AG08395 (cell line): ENCODE results near the gene SCN9A.
"Not testable (repeated sequence)": the region's sequence is repeated elsewhere in the genome, so short reads cannot be mapped to it uniquely, and the experiment has no call there.

ENCODE experiments used
- DNase-seq: peaks from one replicate; pipeline ENCODE4 v3.0.0; 2012; ENCODE audit warnings: mixed read lengths, low spot score

Gene SCN9A

DNA sequence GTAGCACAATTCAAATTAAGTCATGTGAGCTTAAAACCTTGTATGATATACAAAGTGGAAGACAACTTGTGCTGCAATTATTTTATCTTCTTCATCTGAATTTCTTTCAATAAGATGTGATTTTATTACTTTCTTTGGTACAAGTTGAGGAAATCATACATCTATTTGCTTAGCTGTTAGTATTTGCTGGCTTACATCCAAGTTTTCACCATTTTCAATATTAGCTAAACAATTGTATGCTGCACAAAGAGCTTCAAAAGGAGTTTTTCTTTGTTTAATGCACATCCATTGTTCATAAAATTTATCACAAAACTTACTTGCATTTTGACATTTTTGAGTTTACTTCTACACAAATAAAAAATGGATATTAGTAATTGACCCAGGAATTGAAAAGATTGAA is 40.9 kb downstream of the SCN9A start:
- no peak for DNase-seq

DNA sequence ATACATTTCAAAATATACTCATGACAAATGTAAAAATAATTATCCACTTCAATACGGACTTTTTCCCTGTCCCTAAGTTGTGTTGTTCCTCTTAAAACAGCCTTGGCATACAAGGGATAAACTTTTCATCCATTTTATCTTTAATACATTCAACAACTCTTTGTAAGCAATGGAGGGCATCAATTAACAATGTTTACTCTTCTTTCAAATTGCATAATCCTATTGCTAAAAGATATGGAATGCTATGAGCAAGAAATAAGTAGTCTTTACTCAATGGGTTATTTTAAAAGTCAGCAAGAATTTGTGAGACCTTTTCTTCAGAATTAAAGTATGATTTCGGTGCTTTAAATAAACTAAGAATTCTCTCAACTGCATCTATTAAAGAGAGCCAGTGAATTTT is 41.9 kb downstream of the SCN9A start:
- DNase-seq = peak; percentile 4

DNA sequence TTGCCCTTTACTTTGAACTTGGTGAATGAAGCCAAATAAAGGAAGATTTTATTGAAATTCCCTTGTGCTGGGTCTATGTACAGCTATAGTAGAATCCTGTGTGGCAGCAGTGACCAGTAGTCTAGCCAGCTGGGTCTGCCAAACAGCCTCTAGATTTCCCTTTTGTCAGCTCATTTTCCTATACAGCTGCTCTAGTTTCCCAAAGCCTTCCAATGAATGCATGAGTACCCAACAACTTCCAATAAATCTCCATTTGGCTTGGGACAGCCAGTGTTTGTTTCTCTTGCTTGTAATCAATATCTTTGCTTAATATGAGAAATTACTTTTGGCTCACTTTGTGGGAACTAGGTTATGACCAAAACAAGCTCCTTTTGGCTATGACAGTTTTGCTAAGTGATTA is 43.6 kb downstream of the SCN9A start:
- no peak for DNase-seq

DNA sequence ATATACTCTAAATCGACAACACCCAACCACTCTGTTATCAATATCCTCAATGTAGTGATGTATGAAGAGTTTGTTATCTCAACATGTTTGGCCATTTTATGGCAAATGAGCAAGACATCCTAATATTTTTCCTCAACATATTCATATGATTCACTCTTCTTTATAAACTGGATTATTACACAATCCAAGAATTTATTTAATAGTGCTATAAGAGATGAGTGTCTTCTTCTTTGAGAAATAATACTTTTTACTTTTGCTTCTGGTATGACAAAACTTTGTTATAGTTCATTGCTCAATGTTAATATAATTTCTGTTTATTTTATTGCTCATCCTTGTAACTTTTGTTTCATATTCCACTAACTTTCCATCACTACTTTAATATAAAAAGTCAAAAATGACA is 44.3 kb downstream of the SCN9A start:
- DNase-seq = no peak

DNA sequence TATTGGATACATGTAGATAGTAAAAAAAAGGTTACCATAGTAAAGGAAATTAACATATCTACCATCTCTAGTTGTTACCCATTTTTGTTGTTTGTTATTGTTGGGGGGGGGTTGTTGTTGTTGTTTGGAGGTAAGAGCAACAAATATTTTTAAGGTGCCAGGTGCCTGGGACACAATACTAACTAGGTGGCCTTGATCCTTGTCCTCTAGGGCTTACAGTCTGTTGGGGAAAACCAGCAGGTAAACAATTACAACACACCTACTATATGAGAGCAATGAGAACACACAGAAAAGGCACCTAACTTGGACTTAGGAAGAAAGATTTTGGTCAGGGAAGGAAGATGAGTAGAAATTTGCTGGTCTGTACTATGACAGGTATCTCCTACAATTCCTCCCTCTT is 46.3 kb downstream of the SCN9A start:
- DNase-seq = no peak

DNA sequence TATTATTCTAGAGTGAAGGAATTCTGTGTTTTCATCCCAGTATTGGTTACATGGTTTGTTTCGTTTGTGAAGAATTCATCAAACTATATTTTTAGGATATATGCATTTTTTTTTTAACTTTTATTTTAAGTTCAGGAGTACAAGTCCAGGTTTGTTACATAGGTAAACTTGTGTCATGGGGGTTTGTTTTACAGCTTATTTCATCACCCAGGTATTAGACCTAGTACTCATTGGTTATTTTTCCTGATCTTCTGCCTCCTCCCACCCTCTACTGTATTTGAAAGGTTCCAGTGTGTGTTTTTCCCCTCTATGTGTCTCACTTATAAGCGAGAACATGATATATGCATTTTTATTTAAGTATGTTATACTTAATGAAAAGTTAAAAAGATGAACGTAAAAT is 47.6 kb downstream of the SCN9A start:
- no peak for DNase-seq

DNA sequence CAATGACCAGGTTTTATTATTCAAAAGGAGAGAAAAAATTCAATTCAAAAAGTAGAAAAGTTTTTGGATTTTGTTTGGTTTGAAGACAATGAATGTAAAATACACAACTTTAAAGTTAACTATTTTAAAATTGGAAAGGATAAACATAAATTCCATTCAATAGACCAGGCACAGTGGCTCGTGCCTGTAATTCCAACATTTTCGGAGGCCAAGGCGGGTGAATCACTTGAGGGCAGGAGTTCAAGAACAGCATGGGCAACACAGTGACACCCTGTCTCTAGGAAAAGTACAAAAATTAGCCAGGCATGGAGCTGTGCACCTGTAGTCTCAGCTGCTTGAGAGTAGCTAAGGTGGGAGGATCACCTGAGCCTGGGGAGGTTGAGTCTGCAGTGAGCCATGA is 54.7 kb downstream of the SCN9A start:
- no peak for DNase-seq

DNA sequence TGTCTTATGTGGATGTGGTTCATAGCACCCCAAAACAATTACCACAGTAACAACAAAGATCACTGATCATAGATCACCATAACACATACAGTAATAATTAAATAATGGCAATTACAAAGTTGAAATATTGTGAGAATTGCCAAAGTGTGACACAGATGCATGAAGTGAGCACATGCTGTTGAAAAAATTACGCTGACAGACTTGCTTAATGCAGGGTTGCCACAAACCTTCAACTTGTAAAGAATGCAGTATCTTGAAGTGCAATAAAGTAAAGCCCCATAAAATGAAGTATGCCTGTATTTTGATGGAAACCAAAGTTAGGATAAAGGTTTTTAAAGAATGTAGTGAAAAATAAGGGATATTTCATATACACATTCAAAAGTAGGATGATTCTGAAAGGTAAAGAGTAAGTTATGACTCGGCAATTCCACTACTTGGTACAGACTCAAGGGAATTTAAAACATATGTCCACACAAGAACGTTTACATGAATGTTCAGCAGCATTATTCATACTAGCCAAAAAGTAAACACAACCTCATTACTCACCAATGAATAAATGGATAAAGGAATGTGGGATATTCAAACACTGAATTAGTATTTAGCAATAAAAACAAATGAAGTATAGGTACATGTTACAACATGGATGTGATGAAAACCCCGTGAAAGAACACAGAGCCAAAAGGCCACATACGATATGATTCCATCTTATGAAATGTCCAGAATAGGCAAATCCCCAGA is 61.6 kb downstream of the SCN9A start:
- peak; percentile 19 for DNase-seq

DNA sequence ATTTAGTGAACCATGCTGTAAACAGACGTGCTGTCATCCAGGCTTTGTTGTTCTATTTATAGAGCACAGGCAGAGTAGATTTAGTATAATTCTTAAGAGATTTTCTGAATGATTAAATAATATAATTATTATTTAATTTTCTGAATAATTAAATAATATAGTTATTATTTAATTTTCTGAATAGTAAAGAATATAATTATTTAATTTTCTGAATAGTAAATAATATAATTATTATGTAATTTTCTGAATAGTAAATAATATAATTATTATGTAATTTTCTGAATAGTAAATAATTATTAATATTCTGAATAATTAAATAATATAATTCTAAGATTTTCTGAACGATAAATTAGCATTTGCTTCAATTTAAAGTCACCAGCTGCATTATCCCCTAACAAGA is 62.9 kb downstream of the SCN9A start:
- DNase-seq = not testable (repeated sequence)

DNA sequence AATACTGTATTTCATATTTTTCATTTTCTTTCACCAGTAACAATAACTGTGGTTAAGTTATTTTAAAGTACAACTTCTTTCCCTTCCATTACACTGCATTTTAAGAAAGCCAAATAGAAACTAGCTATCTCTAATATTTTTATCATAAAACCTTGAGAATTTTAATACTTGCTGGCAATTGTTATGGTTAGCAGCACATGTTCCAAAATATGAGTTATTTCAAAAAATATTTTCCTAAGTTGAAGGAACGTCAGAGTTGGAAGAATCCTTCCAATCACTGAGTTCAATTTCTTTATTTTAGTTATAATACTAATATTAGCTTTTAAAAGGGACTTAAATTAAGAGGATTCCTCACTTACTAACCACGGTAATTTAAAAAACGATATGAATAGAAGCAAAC is 68.4 kb downstream of the SCN9A start:
- no peak for DNase-seq

DNA sequence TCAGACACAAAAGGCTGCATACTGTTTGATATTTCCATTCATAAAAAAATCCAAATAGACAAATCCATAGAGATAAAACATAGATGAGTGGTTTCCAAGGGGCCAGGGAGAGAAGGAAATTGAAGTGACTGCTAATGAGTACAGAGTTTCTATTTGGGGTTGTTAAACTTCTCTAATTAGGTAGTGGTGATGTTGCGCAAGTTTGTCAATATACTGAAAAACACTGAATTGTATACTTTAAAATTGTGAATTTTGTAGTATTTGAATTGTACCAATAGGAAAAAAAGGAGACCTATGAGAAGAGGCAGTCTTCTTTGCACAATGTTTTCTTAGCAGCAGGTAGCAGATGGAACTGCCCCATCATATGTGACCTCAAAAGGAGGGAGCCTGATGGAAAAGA is 71.1 kb downstream of the SCN9A start:
- no peak for DNase-seq

DNA sequence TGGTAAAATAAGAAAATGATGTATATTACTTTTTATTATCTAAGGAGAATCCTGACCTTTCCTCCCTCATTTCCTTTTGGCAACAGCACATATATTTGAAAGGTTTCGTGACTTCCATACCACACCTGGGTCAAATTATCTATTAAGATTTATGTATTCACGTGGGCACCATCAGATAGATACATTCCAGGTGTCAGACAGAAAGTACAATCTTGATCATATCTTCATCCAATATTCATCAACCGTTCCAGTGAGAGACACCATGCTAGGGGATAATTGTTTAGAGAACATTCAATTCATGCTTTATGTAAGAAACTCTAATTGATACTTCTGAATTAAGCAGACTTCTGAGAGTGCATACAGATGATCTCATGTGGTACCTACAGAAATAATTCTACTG is 73.7 kb downstream of the SCN9A start:
- no peak for DNase-seq

DNA sequence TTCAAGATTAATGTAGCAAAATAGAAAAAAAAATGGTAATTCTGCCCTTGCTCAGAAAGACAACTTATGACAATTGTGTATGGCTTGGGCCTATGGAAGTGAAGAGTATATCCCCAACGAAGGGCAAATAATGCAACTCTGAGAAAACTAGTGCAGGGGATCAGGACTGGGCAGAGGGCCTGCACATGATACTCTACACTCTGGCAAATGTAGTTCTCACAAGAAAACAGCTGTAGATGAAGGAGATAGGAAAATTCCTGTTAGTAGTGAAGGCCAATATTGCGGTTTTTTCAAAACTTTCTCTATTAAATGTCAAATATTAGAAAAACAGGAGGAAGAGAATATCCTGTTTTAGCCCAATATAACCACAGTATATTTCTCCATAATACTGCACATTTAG is 77.8 kb downstream of the SCN9A start:
- no peak for DNase-seq

DNA sequence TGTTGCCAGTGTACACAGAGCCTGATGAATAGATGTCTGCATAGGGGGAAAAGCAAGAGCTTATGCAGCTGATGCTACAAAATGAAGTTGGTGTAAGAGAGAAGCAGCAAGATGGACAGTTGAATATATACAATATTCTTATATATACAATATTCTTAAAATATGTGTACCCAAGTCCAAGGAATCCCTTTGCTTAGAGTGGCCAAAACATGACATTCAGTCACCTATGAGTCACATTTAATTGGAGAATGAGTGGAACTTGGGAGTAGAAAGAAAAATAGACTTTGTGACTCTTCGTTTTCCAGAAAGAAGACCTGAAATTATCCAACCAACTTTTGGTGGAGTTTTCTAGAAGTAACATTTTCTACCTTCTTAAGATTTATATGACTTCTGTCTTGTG is 81.8 kb downstream of the SCN9A start:
- DNase-seq = peak; percentile 2

DNA sequence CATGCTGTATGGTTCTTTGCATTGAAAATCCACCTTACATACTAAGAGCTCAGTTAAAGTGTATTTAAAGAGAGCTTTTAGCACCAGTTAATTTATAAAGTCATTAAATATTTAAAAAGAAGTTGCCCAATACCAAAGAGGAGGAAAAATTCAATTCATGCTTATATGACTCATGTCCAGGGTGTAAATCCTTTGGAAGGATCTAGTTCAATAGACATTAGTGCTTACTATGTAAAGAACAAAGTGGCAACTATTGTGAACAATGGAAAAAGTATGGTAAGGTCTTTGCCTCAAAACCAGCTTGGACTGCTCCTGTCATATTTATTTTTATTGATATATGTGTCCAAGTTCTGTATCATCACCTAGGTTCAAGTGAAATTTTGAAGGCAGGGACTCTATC is 90.5 kb downstream of the SCN9A start:
- DNase-seq = no peak

DNA sequence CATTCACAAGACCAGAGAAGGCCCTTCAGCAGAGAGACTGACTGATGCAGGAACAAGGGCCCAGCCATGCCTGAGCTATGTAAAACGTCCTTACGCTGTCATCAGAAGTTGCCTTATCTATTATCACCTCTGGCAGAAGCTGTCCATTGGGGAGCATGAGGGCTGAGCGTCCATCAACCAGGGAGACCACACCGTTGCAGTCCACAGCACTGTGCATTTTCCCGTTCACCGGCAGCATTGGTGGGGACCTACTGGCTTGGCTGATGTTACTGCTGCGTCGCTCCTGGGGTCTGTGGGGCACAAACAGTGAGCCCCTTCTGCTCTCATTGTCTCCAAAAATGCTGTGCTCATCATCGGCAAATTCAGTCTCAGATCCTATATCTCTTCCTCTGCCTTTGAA is 91.4 kb downstream of the SCN9A start:
- no peak for DNase-seq

DNA sequence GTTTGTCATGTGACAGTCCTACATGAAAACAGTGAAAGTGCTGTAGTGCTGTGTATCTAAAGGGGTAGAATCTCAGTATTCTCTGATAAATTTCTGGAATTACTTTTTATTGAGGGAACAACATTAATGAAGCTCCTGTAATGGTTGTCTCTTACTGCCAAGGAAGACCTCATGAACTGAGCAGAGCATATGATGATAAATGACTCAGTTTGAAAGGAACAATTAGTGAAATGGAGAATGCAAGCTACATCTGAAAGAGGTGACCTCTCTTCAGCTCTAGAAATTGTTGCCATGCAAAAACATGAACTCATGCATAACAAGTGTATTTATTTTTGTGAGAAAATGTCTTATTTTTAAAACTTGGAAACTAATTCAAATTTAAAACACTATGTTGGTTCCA is 93.6 kb downstream of the SCN9A start:
- no peak for DNase-seq

DNA sequence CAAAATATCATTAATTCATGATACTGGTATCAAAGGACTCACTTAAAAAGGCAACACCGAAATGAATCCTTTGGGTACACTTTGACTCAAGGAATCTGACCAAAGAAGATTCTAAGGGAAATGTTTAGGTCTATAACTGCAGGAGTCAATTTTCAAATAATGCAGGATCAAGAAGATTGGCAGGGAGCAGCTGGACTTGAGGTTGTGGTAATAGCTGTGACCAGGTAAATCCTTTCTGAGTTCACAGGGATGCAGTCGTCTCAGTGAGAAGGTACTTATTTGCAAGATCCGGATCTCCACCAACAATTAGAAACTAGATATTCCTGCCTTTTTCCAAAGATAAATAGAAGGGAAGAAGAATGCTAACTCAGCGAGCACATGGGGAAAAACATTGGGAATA is 96.9 kb downstream of the SCN9A start:
- DNase-seq = no peak

DNA sequence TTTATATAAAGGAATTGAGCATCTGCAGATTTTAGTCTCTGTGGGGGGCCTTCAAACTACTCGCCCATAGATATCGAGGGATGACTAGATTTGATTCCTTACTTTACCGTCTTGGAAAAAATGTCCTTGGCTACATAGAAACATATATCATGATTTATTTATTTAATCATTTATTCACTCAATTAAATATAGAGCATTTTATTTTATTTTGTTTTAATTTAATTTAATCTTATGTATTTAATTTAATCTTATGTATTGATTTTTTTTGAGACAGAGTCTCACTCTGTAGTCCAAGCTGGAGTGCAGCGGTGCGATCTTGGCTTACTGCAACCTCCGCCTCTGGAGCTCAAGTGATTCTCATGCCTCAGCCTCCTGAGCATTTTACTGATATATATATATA is 105.4 kb downstream of the SCN9A start:
- no peak for DNase-seq

DNA sequence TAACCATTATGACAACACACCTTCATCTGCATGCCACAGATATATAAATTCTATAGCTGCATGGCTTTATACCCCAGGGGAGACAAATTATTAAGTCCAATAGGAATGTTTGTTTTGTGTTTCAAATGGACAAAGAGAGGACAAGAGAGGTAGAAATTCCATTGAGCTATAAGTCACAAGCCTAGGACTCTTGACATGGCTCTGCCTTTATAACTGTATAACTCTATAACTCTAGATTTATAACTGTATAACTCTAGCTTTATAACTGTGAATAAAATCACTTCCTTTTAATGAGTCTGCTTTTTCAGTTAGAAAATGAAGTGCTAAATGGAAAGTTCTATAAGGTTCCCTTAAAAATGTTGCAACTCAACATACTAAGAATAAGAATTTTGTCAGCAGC is 106.4 kb downstream of the SCN9A start:
- DNase-seq = no peak

DNA sequence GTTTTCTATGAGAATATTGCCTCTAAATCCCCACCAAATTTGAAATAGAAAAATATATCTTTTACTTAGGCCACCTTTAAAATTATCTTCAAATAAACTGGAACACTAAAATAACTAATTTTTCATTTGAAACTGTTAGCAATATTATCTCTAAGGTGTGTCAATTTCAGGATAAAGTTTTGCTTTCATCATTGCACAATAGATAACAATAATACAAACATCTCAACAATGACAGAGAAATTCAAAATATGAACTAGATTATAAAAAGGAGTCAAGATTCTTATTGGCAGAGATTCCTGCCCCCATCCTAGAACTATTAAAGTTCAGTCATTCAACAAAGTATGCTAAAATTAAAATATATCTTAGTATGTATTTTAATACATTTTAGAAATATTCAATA is 117.9 kb downstream of the SCN9A start:
- no peak for DNase-seq

DNA sequence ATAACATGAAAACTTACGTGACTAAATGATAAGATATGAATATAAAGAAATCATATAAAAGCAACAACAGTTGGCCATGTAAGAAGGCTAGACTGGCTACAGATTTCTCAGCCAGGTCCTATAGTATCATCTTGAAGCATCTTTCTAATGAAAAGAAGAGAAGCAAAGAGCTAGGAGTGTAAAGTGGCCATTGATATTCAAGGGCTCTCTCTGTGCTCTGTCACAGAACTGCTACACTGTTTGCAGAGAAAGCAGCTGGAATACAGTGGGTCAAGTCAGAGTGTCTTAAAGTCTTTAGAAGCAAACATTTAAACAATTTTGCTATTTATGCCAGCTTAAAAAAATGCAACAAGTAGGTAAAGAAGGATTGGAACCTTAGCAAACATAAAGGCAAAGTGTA is 118.8 kb downstream of the SCN9A start:
- no peak for DNase-seq

DNA sequence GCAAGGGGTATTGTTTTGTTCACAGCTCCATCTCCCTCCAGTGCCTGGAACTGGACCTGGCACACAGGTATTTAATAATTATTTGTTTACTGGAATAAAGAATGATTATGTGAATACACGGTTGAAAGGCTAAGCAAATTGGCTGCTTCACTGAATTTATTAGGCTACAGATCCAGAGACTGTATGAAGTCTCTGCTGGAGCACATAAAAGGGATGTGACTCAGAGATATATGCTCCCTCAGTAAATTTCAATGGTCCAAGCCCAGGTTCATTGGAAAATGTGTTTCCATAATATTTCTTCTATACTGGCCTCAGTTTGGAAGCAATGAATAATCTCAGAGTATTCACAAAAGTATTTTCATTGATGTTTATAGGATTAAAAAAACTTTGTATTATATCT is 126.4 kb downstream of the SCN9A start:
- no peak for DNase-seq

DNA sequence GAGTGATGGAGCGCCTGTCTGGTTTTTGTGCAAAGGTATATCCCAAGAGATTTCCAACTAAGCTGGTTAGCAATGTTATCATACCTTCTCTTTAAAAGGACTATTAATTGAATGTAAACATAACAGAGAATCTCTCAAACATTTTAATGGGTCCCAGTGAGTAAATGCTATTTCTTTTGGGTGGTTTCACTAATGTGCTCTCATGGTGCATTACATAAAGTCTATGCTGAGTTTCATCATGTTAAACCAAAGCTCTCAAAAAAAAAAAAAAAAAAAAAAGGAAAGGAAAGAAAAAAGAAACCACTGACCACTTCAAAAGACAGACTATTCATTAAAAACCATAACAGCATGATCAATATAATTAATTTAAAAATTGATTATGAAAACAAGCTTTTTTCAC is 128.8 kb downstream of the SCN9A start:
- DNase-seq = no peak

DNA sequence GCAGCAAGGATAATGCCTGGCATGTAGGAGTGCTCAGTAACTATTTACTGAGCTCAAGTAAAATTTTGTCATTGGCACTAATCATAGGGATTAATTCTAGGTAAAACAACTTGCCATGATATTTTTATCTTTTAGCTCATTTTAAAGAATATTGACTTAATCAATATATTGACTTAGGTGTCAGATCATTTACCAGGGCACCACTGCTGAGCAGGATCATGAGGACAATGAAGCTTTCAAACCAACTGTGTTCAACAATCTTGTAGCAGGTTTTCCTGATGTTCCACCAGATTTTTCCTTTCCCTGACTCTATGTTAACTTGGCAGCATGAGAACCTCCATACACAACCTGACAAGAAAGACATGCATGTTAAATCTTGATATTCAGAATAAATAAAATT is 133.4 kb downstream of the SCN9A start:
- no peak for DNase-seq
